HepG2 (cell line): Measurements from ENCODE around the gene POU2F2. TPM values are rescaled to one million over a fixed set of nuclear protein-coding genes. Genes with fewer than 3 reads are reported as not detected.
A peak's percentile ranks its signal among the peaks of the same experiment; 100 is the strongest.

Experiments used
- ARID5B ChIP-seq: IDR thresholded peaks from 2 replicates; pipeline ENCODE4 v1.4.0; 2020; ENCODE audit warnings: mild to moderate bottlenecking, missing genetic modification reagents
- FOXO4 ChIP-seq: sonication (generic); formaldehyde crosslinking; conservative IDR thresholded peaks from 2 replicates; pipeline ENCODE4 v1.8.1; 2023; ENCODE audit warnings: missing genetic modification reagents
- GATA4 ChIP-seq: sonication (generic); IDR thresholded peaks from 2 replicates; pipeline ENCODE4 v1.6.1; 2016; ENCODE audit warnings: antibody characterized with exemption, low read depth, borderline replicate concordance
- HBP1 ChIP-seq: IDR thresholded peaks from 2 replicates; pipeline ENCODE4 v1.6.1; 2016; ENCODE audit warnings: low read depth, control low read depth
- KLF6 ChIP-seq: IDR thresholded peaks from 2 replicates; pipeline ENCODE4 v1.8.0; 2016; ENCODE audit warnings: missing biosample characterization, missing genetic modification reagents
- PCBP2 ChIP-seq: fragments of 200-400 bp; formaldehyde crosslinking; optimal IDR thresholded peaks from 2 replicates; pipeline ENCODE3; 2018; ENCODE audit warnings: low read length, low read depth; ENCODE audit not compliant: poor library complexity, severe bottlenecking
- STAT5B ChIP-seq: sonication (generic); formaldehyde crosslinking; IDR thresholded peaks from 2 replicates; pipeline ENCODE4 v1.4.0; 2020; ENCODE audit warnings: missing genetic modification reagents
- WIZ ChIP-seq: sonication (generic); formaldehyde crosslinking; IDR thresholded peaks from 2 replicates; pipeline ENCODE4 v1.5.1; 2020; ENCODE audit warnings: mild to moderate bottlenecking, missing genetic modification reagents
- ZBTB40 ChIP-seq, 2 experiments: fragments of 450-650 bp in 1 of 2; sonication (generic) in 1 of 2; formaldehyde crosslinking in 1 of 2; IDR thresholded peaks; 2 replicates each; pipeline versions ENCODE4 v1.6.1 to v1.8.0; 2016 to 2022; ENCODE audit warnings: antibody characterized with exemption in 1 of 2, mild to moderate bottlenecking in 1 of 2, missing genetic modification reagents in 1 of 2
- ZNF773 ChIP-seq: sonication (generic); formaldehyde crosslinking; IDR thresholded peaks from 2 replicates; pipeline ENCODE4 v1.4.0; 2020; ENCODE audit warnings: missing genetic modification reagents, borderline replicate concordance
- polyA plus RNA-seq, 8 experiments: library from polyadenylated mRNA; depleted of rRNA in 3 of 8; stranded (reverse) in 7 of 8; unstranded in 1 of 8; fragments of >200 nt; fragmentation: Illumina TruSeq in 4 of 8; extraction: Trizol in 4 of 8; gene quantifications; 2 replicates each; pipeline versions ENCODE4 v1.2.1 to v1.2.3, GENCODE V29; 2011 to 2016; ENCODE audit warnings: low read depth in 4 of 8, missing spikeins in 1 of 8, mixed read lengths in 1 of 8; ENCODE audit not compliant: insufficient read depth in 1 of 8
- total RNA-seq, 5 experiments: library from RNA; depleted of rRNA; stranded (reverse); fragments of >200 nt; fragmentation: Illumina TruSeq; extraction: Trizol; gene quantifications; 2 replicates each; pipeline ENCODE4 v1.2.3, GENCODE V29; 2016; ENCODE audit warnings: low read depth in 1 of 5
- TF ChIP-seq, protein P1 (sequence below): sonication (generic); formaldehyde crosslinking; IDR thresholded peaks from 2 replicates; pipeline ENCODE4 v1.4.0; 2020; ENCODE audit warnings: mild to moderate bottlenecking, missing genetic modification reagents

The POU2F2 gene
- total and polyA plus RNA-seq, 2 of the 13 experiments (the other 11 are each of a cell fraction or from before 2014, with no cell fraction given): 0.09 to 0.17 TPM

DNA sequence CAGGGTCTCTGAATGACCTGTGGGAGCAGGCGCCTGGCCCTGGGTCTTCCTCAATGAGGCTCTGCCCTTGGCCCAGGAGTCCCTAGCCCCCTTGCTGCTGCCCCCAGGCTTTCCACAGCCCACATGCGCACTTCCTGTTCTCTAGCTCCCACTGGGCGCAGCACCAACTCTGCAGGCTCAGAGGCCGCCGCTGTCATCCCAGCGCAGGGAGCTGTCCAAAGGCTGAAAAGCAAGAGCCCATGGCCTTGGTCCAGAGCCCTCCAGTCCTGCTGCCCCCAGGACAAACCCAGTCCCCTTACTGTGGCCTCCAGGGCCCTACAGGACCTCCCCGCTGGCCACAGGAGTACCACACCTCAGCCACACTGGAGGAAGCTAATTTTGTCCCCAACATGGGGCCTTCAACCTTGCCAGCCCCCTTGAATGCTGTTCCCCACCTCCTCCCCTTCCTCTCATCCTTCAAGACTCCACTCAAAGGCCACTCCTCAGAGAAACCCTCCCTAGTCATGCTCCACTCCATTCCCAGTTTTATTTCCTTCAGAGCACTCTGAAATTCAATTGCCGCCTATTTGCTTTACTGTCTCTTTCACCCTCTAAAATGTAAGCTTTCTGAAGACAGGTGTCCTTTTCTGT lies 8.0 kb upstream of the POU2F2 start (continued):
- peak; percentile 48; the same call in 1 of the 2 replicates for TF ChIP-seq ARID5B
- TF ChIP-seq WIZ: peak; percentile 97
- TF ChIP-seq ZBTB40 (IDR thresholded peaks at IDR 0.05): no peak
- TF ChIP-seq ZBTB40 (CRISPR knock-in tag; IDR thresholded peaks at IDR 0.05): peak; percentile 70
- no peak for TF ChIP-seq GATA4
- TF ChIP-seq PCBP2: no peak
- TF ChIP-seq FOXO4: 0 out of 2 replicates have a peak, but pooled peaks have one; percentile 94
- 0 out of 2 replicates have a peak, but pooled peaks have one; percentile 77 for TF ChIP-seq HBP1 (CRISPR knock-in tag)
- peak; percentile 88 for TF ChIP-seq KLF6 (CRISPR knock-in tag)
- TF ChIP-seq, protein P1, sequence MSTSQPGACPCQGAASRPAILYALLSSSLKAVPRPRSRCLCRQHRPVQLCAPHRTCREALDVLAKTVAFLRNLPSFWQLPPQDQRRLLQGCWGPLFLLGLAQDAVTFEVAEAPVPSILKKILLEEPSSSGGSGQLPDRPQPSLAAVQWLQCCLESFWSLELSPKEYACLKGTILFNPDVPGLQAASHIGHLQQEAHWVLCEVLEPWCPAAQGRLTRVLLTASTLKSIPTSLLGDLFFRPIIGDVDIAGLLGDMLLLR (CRISPR knock-in tag): no peak
- TF ChIP-seq STAT5B (CRISPR knock-in tag): 0 out of 2 replicates have a peak, but pooled peaks have one; percentile 56
- peak; percentile 92; the same call in 1 of the 2 replicates for TF ChIP-seq ZNF773 (CRISPR knock-in tag)
